Calu3 (cell line): Measurements from ENCODE around the gene TTLL10. TPM values are rescaled to one million over a fixed set of nuclear protein-coding genes. Genes with fewer than 3 reads are reported as not detected.

Source experiments
- BruUV-seq: library from RNA; stranded (reverse); fragments of 400-500 nt; replicated peaks from 2 replicates; lab custom pipeline; 2021; lab: Mats Ljungman, UMichigan
- CTCF ChIA-PET: fragments of 300-600 bp; sonication (Branson Sonifier 250); formaldehyde crosslinking; loops from one replicate; lab custom pipeline; 2022; ENCODE audit warnings: antibody characterized with exemption; lab: Charles Lee
- DNase-seq: peaks from one replicate; pipeline ENCODE4 v3.0.0; 2022
- H3K27ac Mint-ChIP-seq: one replicate; pipeline ENCODE4 v1.8.0; 2022; ENCODE audit warnings: mixed read lengths; ENCODE audit not compliant: unreplicated experiment
- H3K27me3 Mint-ChIP-seq: one replicate; pipeline ENCODE4 v1.8.0; 2022; ENCODE audit warnings: mixed read lengths; ENCODE audit not compliant: unreplicated experiment
- H3K36me3 Mint-ChIP-seq: one replicate; pipeline ENCODE4 v1.8.0; 2022; ENCODE audit warnings: mild to moderate bottlenecking, moderate library complexity, mixed read lengths; ENCODE audit not compliant: insufficient read depth, unreplicated experiment
- H3K4me1 Mint-ChIP-seq: one replicate; pipeline ENCODE4 v1.8.0; 2022; ENCODE audit warnings: mild to moderate bottlenecking, low read depth, mixed read lengths; ENCODE audit not compliant: unreplicated experiment
- H3K4me3 Mint-ChIP-seq: one replicate; pipeline ENCODE4 v1.8.0; 2022; ENCODE audit warnings: mild to moderate bottlenecking, low read depth, moderate library complexity, mixed read lengths; ENCODE audit not compliant: unreplicated experiment
- H3K9me3 Mint-ChIP-seq: one replicate; pipeline ENCODE4 v1.8.0; 2022; ENCODE audit warnings: low read depth, mixed read lengths; ENCODE audit not compliant: unreplicated experiment
- intact Hi-C: fragments of 100-400 bp; cut with micrococcal nuclease; formaldehyde crosslinking; loops from one replicate; pipeline ENCODE4 v1.10.0; 2022; ENCODE audit not compliant: unreplicated experiment
- total RNA-seq: library from RNA; stranded (reverse); gene quantifications from 2 replicates; pipeline ENCODE4 v1.2.3, GENCODE V29; 2022
- TF ChIP-seq, protein P1 (sequence below): fragments of 200-600 bp; IDR thresholded peaks from one replicate; pipeline ENCODE4 v1.8.0; 2022; ENCODE audit warnings: antibody characterized with exemption; ENCODE audit not compliant: unreplicated experiment

TTLL10 gene
- total RNA-seq, 1 experiment from 2014 or later: 3.5 TPM

DNA sequence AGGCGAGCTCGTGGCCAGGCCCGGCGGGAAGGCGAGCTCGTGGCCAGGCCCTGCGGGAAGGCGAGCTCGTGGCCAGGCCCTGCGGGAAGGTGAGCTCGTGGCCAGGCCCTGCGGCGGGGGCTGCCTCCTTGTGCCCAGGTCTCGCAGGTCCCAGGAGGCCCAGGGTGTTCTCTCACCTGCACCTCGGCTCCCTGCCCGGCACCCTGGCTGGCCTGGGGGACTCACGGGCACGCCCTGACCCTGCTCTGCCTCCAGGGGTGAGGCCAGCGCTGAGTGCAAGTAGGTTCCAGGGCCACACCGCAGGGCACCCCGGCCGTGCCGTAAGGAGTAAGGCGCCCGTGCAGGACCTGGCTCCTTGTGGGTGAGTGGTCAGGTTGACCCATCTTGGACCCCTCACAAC, 53.7 kb downstream of the TTLL10 start:
- Mint-ChIP-seq H3K4me1 (peaks cover 8% of the 10 kb centered on the region), H3K27ac (no peak overlapping the region), H3K27me3 (no peaks in the 10 kb centered on the region), H3K9me3 (no peaks in the 10 kb centered on the region), H3K36me3 (peaks cover 50% of the 10 kb centered on the region), H3K4me3 (no peak overlapping the region)
- BruUV-seq: no TSS peak
- DNase-seq: no peak
- intact Hi-C loops: no loop called here
- TF ChIP-seq, protein P1, sequence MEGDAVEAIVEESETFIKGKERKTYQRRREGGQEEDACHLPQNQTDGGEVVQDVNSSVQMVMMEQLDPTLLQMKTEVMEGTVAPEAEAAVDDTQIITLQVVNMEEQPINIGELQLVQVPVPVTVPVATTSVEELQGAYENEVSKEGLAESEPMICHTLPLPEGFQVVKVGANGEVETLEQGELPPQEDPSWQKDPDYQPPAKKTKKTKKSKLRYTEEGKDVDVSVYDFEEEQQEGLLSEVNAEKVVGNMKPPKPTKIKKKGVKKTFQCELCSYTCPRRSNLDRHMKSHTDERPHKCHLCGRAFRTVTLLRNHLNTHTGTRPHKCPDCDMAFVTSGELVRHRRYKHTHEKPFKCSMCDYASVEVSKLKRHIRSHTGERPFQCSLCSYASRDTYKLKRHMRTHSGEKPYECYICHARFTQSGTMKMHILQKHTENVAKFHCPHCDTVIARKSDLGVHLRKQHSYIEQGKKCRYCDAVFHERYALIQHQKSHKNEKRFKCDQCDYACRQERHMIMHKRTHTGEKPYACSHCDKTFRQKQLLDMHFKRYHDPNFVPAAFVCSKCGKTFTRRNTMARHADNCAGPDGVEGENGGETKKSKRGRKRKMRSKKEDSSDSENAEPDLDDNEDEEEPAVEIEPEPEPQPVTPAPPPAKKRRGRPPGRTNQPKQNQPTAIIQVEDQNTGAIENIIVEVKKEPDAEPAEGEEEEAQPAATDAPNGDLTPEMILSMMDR: no peak
- CTCF ChIA-PET: no interaction called here

DNA sequence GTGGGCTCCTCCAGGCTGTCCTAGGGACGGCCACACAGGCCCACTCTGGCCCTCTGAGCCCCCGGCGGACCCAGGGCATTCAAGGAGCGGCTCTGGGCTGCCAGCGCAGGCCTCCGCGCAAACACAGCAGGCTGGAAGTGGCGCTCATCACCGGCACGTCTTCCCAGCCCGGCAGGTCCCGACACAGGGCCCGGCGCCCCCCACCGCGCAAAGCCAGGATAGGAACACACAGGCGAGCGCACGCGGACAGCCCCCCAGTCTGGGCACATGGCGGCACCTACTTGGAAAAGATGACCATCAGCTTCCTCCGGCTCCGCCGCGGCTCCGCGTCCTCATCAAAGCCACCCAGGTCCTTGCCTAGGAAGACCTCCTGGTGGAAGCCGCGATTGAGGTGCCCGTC, 54.5 kb downstream of the TTLL10 start:
- TF ChIP-seq, protein P1: no peak
- H3K9me3 Mint-ChIP-seq: no peaks in the 10 kb centered on the region
- no peak overlapping the region for H3K27ac Mint-ChIP-seq
- peaks cover 8% of the 10 kb centered on the region for H3K4me1 Mint-ChIP-seq
- H3K4me3 Mint-ChIP-seq: no peak overlapping the region
- intact Hi-C loops: no loop called here
- no TSS peak for BruUV-seq
- DNase-seq: no peak
- H3K27me3 Mint-ChIP-seq: no peaks in the 10 kb centered on the region
- peaks cover 42% of the 10 kb centered on the region for H3K36me3 Mint-ChIP-seq
- CTCF ChIA-PET: no interaction called here

DNA sequence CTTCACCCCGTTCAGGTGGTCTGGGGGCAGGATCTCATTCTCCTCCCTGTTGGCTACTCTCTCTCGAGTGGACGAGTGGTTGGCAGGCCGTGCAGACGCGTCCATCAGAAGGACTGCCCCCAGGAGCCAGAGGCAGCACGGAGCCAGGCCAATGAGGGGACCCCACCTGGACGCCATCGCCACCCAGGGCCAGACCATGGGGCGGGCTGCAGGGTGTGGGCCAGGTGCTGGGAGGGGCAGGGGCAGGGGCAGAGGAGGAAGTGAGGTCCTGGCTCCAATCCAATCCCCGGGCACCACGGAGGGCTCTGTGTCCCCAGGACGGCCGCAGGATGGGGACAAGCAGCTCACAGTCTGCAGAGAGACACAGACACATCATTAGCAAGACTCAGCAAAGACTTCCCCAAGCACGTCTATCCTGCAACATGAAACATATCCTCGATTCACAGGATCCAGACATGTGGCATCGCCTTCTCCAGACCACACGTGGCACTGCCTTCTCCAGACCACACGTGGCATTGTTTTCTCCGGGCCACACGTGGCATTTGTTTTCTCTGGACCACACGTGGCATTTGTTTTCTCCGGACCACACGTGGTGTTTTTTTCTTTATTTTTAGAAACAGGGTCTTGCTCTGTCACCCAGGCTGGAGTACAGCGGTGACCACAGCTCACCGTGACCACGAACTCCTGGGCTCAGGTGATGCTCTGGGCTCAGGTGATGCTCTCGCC, 55.1 kb downstream of the TTLL10 start:
- H3K27me3 Mint-ChIP-seq: no peaks in the 10 kb centered on the region
- TF ChIP-seq, protein P1: no peak
- H3K4me3 Mint-ChIP-seq: no peak overlapping the region
- no TSS peak for BruUV-seq
- H3K36me3 Mint-ChIP-seq: peaks cover 37% of the 10 kb centered on the region
- no peak for DNase-seq
- no peaks in the 10 kb centered on the region for H3K9me3 Mint-ChIP-seq
- intact Hi-C loops: no loop called here
- CTCF ChIA-PET: no interaction called here
- H3K4me1 Mint-ChIP-seq: peaks cover 12% of the 10 kb centered on the region
- H3K27ac Mint-ChIP-seq: no peak overlapping the region

DNA sequence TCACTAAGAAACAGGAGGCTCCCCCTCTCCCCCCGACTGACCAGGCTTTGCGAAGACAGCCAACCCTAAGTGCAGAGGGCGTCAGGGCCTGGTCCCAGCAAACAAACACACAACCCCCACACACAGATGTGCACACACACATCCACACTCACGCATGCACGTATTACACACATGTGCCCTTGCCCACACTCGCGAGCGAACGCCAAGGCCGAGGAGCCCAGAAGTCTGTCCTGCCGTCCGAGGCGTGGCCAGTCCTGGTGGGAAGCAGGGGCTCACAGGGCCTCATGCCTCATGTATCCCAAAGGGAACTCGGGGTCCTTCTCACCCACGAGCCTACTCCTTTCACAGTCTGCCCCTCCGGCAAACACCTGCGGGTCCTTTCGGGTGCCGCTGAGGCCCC, 56.1 kb downstream of the TTLL10 start:
- Mint-ChIP-seq H3K4me1 (peaks cover 16% of the 10 kb centered on the region), H3K4me3 (peak overlapping the region; percentile 79), H3K27me3 (no peaks in the 10 kb centered on the region), H3K36me3 (peaks cover 40% of the 10 kb centered on the region), H3K9me3 (no peaks in the 10 kb centered on the region), H3K27ac (no peak overlapping the region)
- no TSS peak for BruUV-seq
- DNase-seq: no peak
- TF ChIP-seq, protein P1: no peak
- CTCF ChIA-PET: interaction anchor here (1.5 kb wide), 1 partner anchor 107 kb away, joined by 8 read pairs; no protein-coding TSS in a partner anchor
- intact Hi-C loops: loop anchor here (10.0 kb wide), 1 partner anchor 65 kb away; no protein-coding TSS in a partner anchor
